NCI-H2107 treated with DMSO at 0.1 percent for 48 hours (cell line): ENCODE data around the gene MDM1.

Source experiments
- DNase-seq: peaks from one replicate; lab custom pipeline; 2025; ENCODE audit not compliant: unreplicated experiment; lab: John Stamatoyannopoulos, UW

MDM1 gene

GRCh38 chr12:68331869-68332727 is at the start of gene MDM1:
MDM1 (minus strand) TSS chr12:68332362; CDS start chr12:68332245, 117 bp downstream.
- DNase-seq, result peak; percentile 99

GRCh38 chr12:68381476-68382219 is 49.5 kb upstream of the MDM1 start:
- no peak for DNase-seq

GRCh38 chr12:68378872-68379606 is 46.9 kb upstream of the MDM1 start:
- DNase-seq, result no peak

GRCh38 chr12:68377881-68378280 is 45.7 kb upstream of the MDM1 start:
- peak; percentile 19 for DNase-seq

GRCh38 chr12:68376901-68377300 is 44.7 kb upstream of the MDM1 start:
- DNase-seq, result peak; percentile 93

- peak; percentile 38 for DNase-seq
These were observed 43.9 kb upstream of the MDM1 start for GRCh38 chr12:68375756-68376695.

- peak; percentile 94 for DNase-seq
These were observed 42.3 kb upstream of the MDM1 start for GRCh38 chr12:68374307-68374982.

GRCh38 chr12:68370667-68371066 is 38.5 kb upstream of the MDM1 start:
- DNase-seq, result no peak

- DNase-seq, result peak; percentile 65
These were observed 37.9 kb upstream of the MDM1 start for GRCh38 chr12:68370006-68370590.

- DNase-seq, result no peak
These were observed 36.2 kb upstream of the MDM1 start for GRCh38 chr12:68368327-68368726.

- no peak for DNase-seq
These were observed 35.7 kb upstream of the MDM1 start for GRCh38 chr12:68367903-68368302.

- DNase-seq, result no peak
These were observed 35.0 kb upstream of the MDM1 start for GRCh38 chr12:68367116-68367515.

- DNase-seq, result peak; percentile 44
These were observed 32.9 kb upstream of the MDM1 start for GRCh38 chr12:68364893-68365725.

GRCh38 chr12:68364328-68364727 is 32.2 kb upstream of the MDM1 start:
- no peak for DNase-seq

GRCh38 chr12:68361953-68362352 is 29.8 kb upstream of the MDM1 start:
- no peak for DNase-seq

- DNase-seq, result no peak
These were observed 27.5 kb upstream of the MDM1 start for GRCh38 chr12:68359674-68360073.

GRCh38 chr12:68358532-68359485 is 26.6 kb upstream of the MDM1 start:
- peak; percentile 85 for DNase-seq
